Tibial nerve (tissue), 4 donors: Measurements from ENCODE around the gene RBM47. TPM values are rescaled to one million over a fixed set of nuclear protein-coding genes. Genes with fewer than 3 reads are reported as not detected.

Source experiments
- DNase-seq, 2 donors: peaks; one replicate each; pipeline ENCODE4 v3.0.0-alpha.2; 2019; ENCODE audit warnings: low spot score in 2 of 2
- H3K27ac ChIP-seq, 4 donors: fragments of 200-600 bp; sonication (generic) in 3 of 4; one replicate each; pipeline ENCODE4 v1.5.1; 2017 to 2019; ENCODE audit warnings: mild to moderate bottlenecking in 1 of 4
- H3K27me3 ChIP-seq, 2 donors: fragments of 200-600 bp; sonication (generic) in 1 of 2; one replicate each; pipeline versions ENCODE4 v1.5.1 to v1.6.0; 2017 to 2019
- H3K36me3 ChIP-seq, 3 donors: fragments of 200-600 bp; sonication (generic); one replicate each; pipeline ENCODE4 v1.5.1; 2018 to 2019
- H3K4me1 ChIP-seq, 4 donors: fragments of 200-600 bp; sonication (generic) in 3 of 4; one replicate each; pipeline ENCODE4 v1.5.1; 2017 to 2019
- H3K4me3 ChIP-seq, 4 donors: fragments of 200-600 bp; sonication (generic) in 3 of 4; one replicate each; pipeline ENCODE4 v1.5.1; 2017 to 2019; ENCODE audit warnings: mild to moderate bottlenecking in 1 of 4, moderate library complexity in 1 of 4
- H3K9me3 ChIP-seq, 4 donors: fragments of 200-600 bp; sonication (generic) in 3 of 4; one replicate each; pipeline ENCODE4 v1.5.1; 2017 to 2019
- CTCF ChIP-seq, 5 experiments: fragments of 200-600 bp in 3 of 5; fragments of 450-650 bp in 2 of 5; sonication (generic) in 3 of 5; IDR thresholded peaks; one replicate each; pipeline ENCODE4 v1.5.1; 2016 to 2019; ENCODE audit warnings: antibody characterized with exemption in 5 of 5, mild to moderate bottlenecking in 3 of 5, moderate library complexity in 2 of 5
- EP300 ChIP-seq, 2 donors: sonication (generic); formaldehyde crosslinking; IDR thresholded peaks; one replicate each; pipeline ENCODE4 v1.6.1; 2017; ENCODE audit warnings: antibody characterized with exemption in 2 of 2, mild to moderate bottlenecking in 1 of 2
- POLR2A ChIP-seq, 2 donors: fragments of 450-650 bp; IDR thresholded peaks; one replicate each; pipeline ENCODE4 v1.6.1; 2017; ENCODE audit warnings: antibody characterized with exemption in 2 of 2, mild to moderate bottlenecking in 2 of 2, moderate library complexity in 2 of 2
- WGBS, 2 donors: methylation state at CpG; one replicate each; pipeline ENCODE4 v1.1.5; 2018; 5-methylcytosine and 5-hydroxymethylcytosine counted together
- total RNA-seq, 4 donors: library from RNA; depleted of rRNA; stranded (reverse); fragments of >200 nt; gene quantifications; one replicate each; pipeline ENCODE4 v1.1.0, GENCODE V29; 2016

Gene RBM47
- total RNA-seq, 4 donors from 2014 or later = 22.8 to 93.9 (median 41.0) TPM

- no peak overlapping the region for H3K4me3 ChIP-seq
- no peaks in the 10 kb centered on the region for H3K9me3 ChIP-seq
- WGBS, 2 donors = 94 to 95% methylated on average over 7 of the region's 7 CpGs
- no peaks in the 10 kb centered on the region for H3K27me3 ChIP-seq
- H3K36me3 ChIP-seq = no peaks in the 10 kb centered on the region
- no peak for TF ChIP-seq CTCF (IDR thresholded peaks at IDR 0.05)
- TF ChIP-seq POLR2A (IDR thresholded peaks at IDR 0.05) = no peak
- no peak for TF ChIP-seq EP300 (IDR thresholded peaks at IDR 0.05)
- no peak for DNase-seq
- no peak overlapping the region for H3K27ac ChIP-seq
- H3K4me1 ChIP-seq = no peaks in the 10 kb centered on the region
Observed at GRCh38 chr4:40421839-40422708, 207.6 kb downstream of the RBM47 start.

GRCh38 chr4:40419231-40419912, 210.3 kb downstream of the RBM47 start:
- H3K27ac ChIP-seq = no peak overlapping the region
- no peaks in the 10 kb centered on the region for H3K27me3 ChIP-seq
- WGBS, 2 donors = 61 to 72% methylated on average over 6 of the region's 6 CpGs
- H3K36me3 ChIP-seq = no peaks in the 10 kb centered on the region
- TF ChIP-seq CTCF (IDR thresholded peaks at IDR 0.05) (no peak), POLR2A (IDR thresholded peaks at IDR 0.05) (no peak), EP300 (IDR thresholded peaks at IDR 0.05) (no peak)
- H3K4me1 ChIP-seq = no peaks in the 10 kb centered on the region
- H3K4me3 ChIP-seq = no peak overlapping the region
- no peaks in the 10 kb centered on the region for H3K9me3 ChIP-seq
- no peak for DNase-seq

- WGBS, 2 donors = 71 to 72% methylated on average over 6 of the region's 6 CpGs
- H3K9me3 ChIP-seq = no peaks in the 10 kb centered on the region
- H3K36me3 ChIP-seq = no peaks in the 10 kb centered on the region
- no peaks in the 10 kb centered on the region for H3K27me3 ChIP-seq
- H3K27ac ChIP-seq = no peak overlapping the region
- H3K4me1 ChIP-seq = no peaks in the 10 kb centered on the region
- TF ChIP-seq POLR2A (IDR thresholded peaks at IDR 0.05) (no peak), EP300 (IDR thresholded peaks at IDR 0.05) (no peak), CTCF (IDR thresholded peaks at IDR 0.05) (no peak)
- no peak for DNase-seq
- no peak overlapping the region for H3K4me3 ChIP-seq
Observed at GRCh38 chr4:40418430-40419230, 211.0 kb downstream of the RBM47 start.

- no peak for DNase-seq
- Histone ChIP-seq H3K4me3 (no peak overlapping the region), H3K27me3 (no peaks in the 10 kb centered on the region), H3K27ac (no peak overlapping the region), H3K9me3 (no peaks in the 10 kb centered on the region), H3K4me1 (no peaks in the 10 kb centered on the region), H3K36me3 (no peaks in the 10 kb centered on the region)
- no peak for TF ChIP-seq EP300 (IDR thresholded peaks at IDR 0.05)
- 90 to 92% methylated on average over 5 of the region's 5 CpGs for WGBS, 2 donors
Observed at GRCh38 chr4:40417941-40418340, 211.7 kb downstream of the RBM47 start.

GRCh38 chr4:40414673-40415072, 215.0 kb downstream of the RBM47 start:
- TF ChIP-seq POLR2A (IDR thresholded peaks at IDR 0.05) (no peak), CTCF (IDR thresholded peaks at IDR 0.05) (no peak), EP300 (IDR thresholded peaks at IDR 0.05) (no peak)
- Histone ChIP-seq H3K27ac (no peak overlapping the region), H3K4me3 (no peak overlapping the region), H3K36me3 (no peaks in the 10 kb centered on the region), H3K4me1 (no peaks in the 10 kb centered on the region), H3K9me3 (no peaks in the 10 kb centered on the region), H3K27me3 (no peaks in the 10 kb centered on the region)
- WGBS, 2 donors = 56 to 80% methylated on average over 3 of the region's 3 CpGs
- DNase-seq = no peak
